ENCODE results near the gene PAPPA2. TPM values are rescaled to one million over a fixed set of nuclear protein-coding genes. Genes with fewer than 3 reads are reported as not detected.

The PAPPA2 gene
- total RNA-seq, 1 donor from 2014 or later: 0.50 TPM

GRCh38 chr1:176791906-176792305 is 328.9 kb downstream of the PAPPA2 start:
- no peaks in the 10 kb centered on the region for H3K36me3 ChIP-seq
- ATAC-seq: no peak
- H3K27ac ChIP-seq: no peak overlapping the region
- no peak for TF ChIP-seq CTCF (IDR thresholded peaks at IDR 0.05)
- no peaks in the 10 kb centered on the region for H3K9me3 ChIP-seq
- H3K4me3 ChIP-seq: no peak overlapping the region
- no peaks in the 10 kb centered on the region for H3K4me1 ChIP-seq
- no peak for DNase-seq
- intact Hi-C loops (cut with DNase I): no loop called here
- H3K27me3 ChIP-seq (ENCODE audit: low read depth): no peaks in the 10 kb centered on the region

GRCh38 chr1:176794897-176795508 is 332.0 kb downstream of the PAPPA2 start:
- no peak overlapping the region for H3K4me3 ChIP-seq
- no peaks in the 10 kb centered on the region for H3K4me1 ChIP-seq
- no peak for TF ChIP-seq CTCF (IDR thresholded peaks at IDR 0.05)
- H3K27ac ChIP-seq: no peak overlapping the region
- H3K27me3 ChIP-seq (ENCODE audit: low read depth): no peaks in the 10 kb centered on the region
- H3K36me3 ChIP-seq: no peaks in the 10 kb centered on the region
- H3K9me3 ChIP-seq: no peaks in the 10 kb centered on the region
- ATAC-seq (no peak), DNase-seq (no peak)
- intact Hi-C loops (cut with DNase I): no loop called here

- DNase-seq (no peak), ATAC-seq (no peak)
- intact Hi-C loops (cut with DNase I): no loop called here
- H3K9me3 ChIP-seq: no peaks in the 10 kb centered on the region
- no peaks in the 10 kb centered on the region for H3K27me3 ChIP-seq (ENCODE audit: low read depth)
- no peak for TF ChIP-seq CTCF (IDR thresholded peaks at IDR 0.05)
- H3K4me3 ChIP-seq: no peak overlapping the region
- no peaks in the 10 kb centered on the region for H3K4me1 ChIP-seq
- no peaks in the 10 kb centered on the region for H3K36me3 ChIP-seq
- H3K27ac ChIP-seq: no peak overlapping the region
These were observed 333.0 kb downstream of the PAPPA2 start for GRCh38 chr1:176795929-176796328.

- Histone ChIP-seq H3K4me1 (no peaks in the 10 kb centered on the region), H3K27ac (no peak overlapping the region), H3K27me3 (ENCODE audit: low read depth) (no peaks in the 10 kb centered on the region), H3K4me3 (no peak overlapping the region), H3K36me3 (no peaks in the 10 kb centered on the region), H3K9me3 (no peaks in the 10 kb centered on the region)
- intact Hi-C loops (cut with DNase I): no loop called here
- DNase-seq: no peak
- TF ChIP-seq CTCF (IDR thresholded peaks at IDR 0.05): no peak
- no peak for ATAC-seq
These were observed 333.6 kb downstream of the PAPPA2 start for GRCh38 chr1:176796583-176796982.

- Histone ChIP-seq H3K4me1 (no peaks in the 10 kb centered on the region), H3K27ac (no peak overlapping the region), H3K9me3 (no peaks in the 10 kb centered on the region), H3K27me3 (ENCODE audit: low read depth) (no peaks in the 10 kb centered on the region), H3K36me3 (no peaks in the 10 kb centered on the region), H3K4me3 (no peak overlapping the region)
- intact Hi-C loops (cut with DNase I): no loop called here
- TF ChIP-seq CTCF (IDR thresholded peaks at IDR 0.05): no peak
- ATAC-seq: no peak
- DNase-seq: no peak
These were observed 336.4 kb downstream of the PAPPA2 start for GRCh38 chr1:176799327-176799726.

Measured in lower lobe of right lung (tissue), 2 donors.